Thyroid gland (tissue), 4 donors: ENCODE data around the gene LDHAL6B. TPM values are rescaled to one million over a fixed set of nuclear protein-coding genes. Genes with fewer than 3 reads are reported as not detected.

Experiments
- DNase-seq, 2 donors: peaks; one replicate each; pipeline ENCODE4 v3.0.0-alpha.2; 2019
- H3K27ac ChIP-seq, 3 donors: fragments of 200-600 bp; sonication (generic); 1 replicate in 2 of 3; 2 replicates in 1 of 3; pipeline ENCODE4 v1.5.1; 2016 to 2019; ENCODE audit warnings: mild to moderate bottlenecking in 1 of 3, moderate library complexity in 1 of 3
- H3K27me3 ChIP-seq: fragments of 200-600 bp; sonication (generic); one replicate; pipeline ENCODE4 v1.5.1; 2019
- H3K36me3 ChIP-seq, 2 donors: fragments of 200-600 bp; sonication (generic); one replicate each; pipeline ENCODE4 v1.5.1; 2016 to 2019
- H3K4me1 ChIP-seq, 2 donors: fragments of 200-600 bp; sonication (generic); one replicate each; pipeline ENCODE4 v1.5.1; 2017 to 2019
- H3K4me3 ChIP-seq, 3 donors: fragments of 200-600 bp; sonication (generic); replicated peaks in 1 of 3; 1 replicate in 2 of 3; 2 replicates in 1 of 3; pipeline ENCODE4 v1.5.1; 2016; ENCODE audit warnings: mild to moderate bottlenecking in 1 of 3
- H3K9me3 ChIP-seq: fragments of 200-600 bp; sonication (generic); one replicate; pipeline ENCODE4 v1.5.1; 2017
- CTCF ChIP-seq, 6 experiments: fragments of 200-600 bp in 3 of 6; fragments of 450-650 bp in 3 of 6; sonication (generic) in 3 of 6; IDR thresholded peaks; one replicate each; pipeline ENCODE4 v1.5.1; 2016 to 2019; ENCODE audit warnings: antibody characterized with exemption in 6 of 6, mild to moderate bottlenecking in 2 of 6, inconsistent platforms in 1 of 6, moderate library complexity in 1 of 6
- POLR2A ChIP-seq, 2 donors: fragments of 450-650 bp; IDR thresholded peaks; one replicate each; pipeline ENCODE4 v1.6.1; 2017; ENCODE audit warnings: antibody characterized with exemption in 2 of 2, mild to moderate bottlenecking in 2 of 2, moderate library complexity in 1 of 2
- WGBS, 2 donors: methylation state at CpG; one replicate each; pipeline ENCODE4 v1.1.5; 2017; 5-methylcytosine and 5-hydroxymethylcytosine counted together
- intact Hi-C: fragments of 100-400 bp; cut with DNase I; formaldehyde crosslinking; loops from one replicate; pipeline ENCODE4 v1.15.1; 2023
- total RNA-seq, 4 donors: library from RNA; depleted of rRNA; stranded (reverse); fragments of >200 nt; gene quantifications; one replicate each; pipeline ENCODE4 v1.2.3, GENCODE V29; 2016

The LDHAL6B gene
- total RNA-seq, 4 donors from 2014 or later = 0.27 TPM; not detected in 3

- no peak for DNase-seq
Observed at GRCh38 chr15:59168536-59168935, 38.1 kb upstream of the LDHAL6B start.

DNA sequence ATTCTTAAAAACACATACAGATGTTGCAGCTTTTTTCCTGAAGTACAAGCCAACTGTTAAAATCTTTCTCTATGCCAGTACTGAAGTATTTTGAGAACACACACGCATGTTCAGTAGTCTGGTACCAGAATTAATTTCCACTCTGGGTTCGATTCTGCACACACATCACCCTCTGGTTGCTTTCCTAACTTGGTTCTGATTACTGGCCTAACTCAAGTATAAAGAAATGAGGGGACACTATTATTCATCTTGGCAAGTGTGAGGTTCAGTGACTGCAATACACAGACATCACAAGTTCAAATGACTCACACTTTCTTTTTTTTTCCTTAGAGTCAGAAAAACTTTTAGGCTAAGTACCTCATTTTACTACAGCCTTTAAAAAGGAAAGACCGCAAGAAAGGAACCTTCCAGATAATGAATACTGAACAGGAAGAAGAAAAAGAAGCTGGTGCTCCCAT, 37.4 kb upstream of the LDHAL6B start:
- no peaks in the 10 kb centered on the region for H3K36me3 ChIP-seq
- no peaks in the 10 kb centered on the region for H3K27me3 ChIP-seq
- no peak for TF ChIP-seq CTCF (IDR thresholded peaks at IDR 0.05)
- no peak for TF ChIP-seq POLR2A (IDR thresholded peaks at IDR 0.05)
- H3K4me1 ChIP-seq = peaks cover 38 to 60% of the 10 kb centered on the region in 2 donors
- 79 to 85% methylated on average over 3 of the region's 3 CpGs for whole genome bisulfite sequencing, 2 donors
- H3K27ac ChIP-seq = peak overlapping the region; percentile 80 to 91 (median 88)
- no peak for DNase-seq
- H3K9me3 ChIP-seq = no peaks in the 10 kb centered on the region
- intact Hi-C loops = no loop called here
- H3K4me3 ChIP-seq = no peak overlapping the region

More at GRCh38 chr15:59168536-59168935, 38.1 kb upstream of the LDHAL6B start:
- H3K36me3 ChIP-seq = no peaks in the 10 kb centered on the region
- H3K27ac ChIP-seq = peak overlapping the region; percentile 23 to 91 (median 80)
- H3K9me3 ChIP-seq = no peaks in the 10 kb centered on the region
- no peak overlapping the region for H3K4me3 ChIP-seq
- intact Hi-C loops = no loop called here
- H3K27me3 ChIP-seq = no peaks in the 10 kb centered on the region
- WGBS, 2 donors = 89 to 90% methylated on average over 7 of the region's 7 CpGs
- TF ChIP-seq CTCF (IDR thresholded peaks at IDR 0.05) = no peak
- TF ChIP-seq POLR2A (IDR thresholded peaks at IDR 0.05) = no peak
- peaks cover 38 to 59% of the 10 kb centered on the region in 2 donors for H3K4me1 ChIP-seq

DNA sequence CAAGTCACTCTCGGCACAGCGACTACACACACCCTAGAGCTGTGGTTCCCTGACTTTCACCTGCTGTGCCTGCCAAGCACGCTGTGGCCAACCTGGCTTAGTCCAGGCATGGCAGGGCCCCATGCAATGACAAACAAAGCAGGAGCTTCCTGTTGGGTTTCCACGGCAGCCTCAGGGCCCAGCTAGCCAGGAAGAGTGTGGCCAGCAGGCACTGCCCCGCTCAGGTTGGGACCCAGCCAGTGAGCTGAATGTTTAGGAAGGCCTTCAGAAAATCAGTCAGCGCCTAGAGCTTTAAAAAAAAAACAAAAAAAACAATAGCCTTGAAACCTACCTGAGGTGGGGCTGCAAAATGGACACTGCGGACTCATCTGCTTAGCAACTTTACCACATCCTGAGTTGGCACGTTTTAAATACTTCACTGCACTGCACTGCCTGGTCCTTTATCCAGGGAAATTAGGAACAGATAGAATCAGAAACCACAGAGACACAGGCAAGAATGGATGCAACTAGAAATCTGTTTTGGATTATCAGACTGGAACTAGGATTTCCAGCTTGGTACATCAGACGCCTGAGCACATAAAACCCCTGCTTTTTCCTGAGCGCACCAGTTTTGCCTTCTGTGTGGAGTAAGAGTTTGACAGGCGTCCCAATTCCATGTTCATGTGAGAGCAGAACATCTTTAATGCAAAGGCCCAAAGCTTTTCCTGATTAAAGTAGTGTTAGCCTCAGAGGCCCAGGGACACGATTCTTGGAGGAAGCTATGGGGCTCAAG, 36.2 kb upstream of the LDHAL6B start:
- TF ChIP-seq POLR2A (IDR thresholded peaks at IDR 0.05) (peak in 1 of 2 donors; percentile 47), CTCF (IDR thresholded peaks at IDR 0.05) (no peak)
- H3K27ac ChIP-seq = peak overlapping the region; percentile 80 to 91 (median 88)
- WGBS, 2 donors = 50 to 57% methylated on average over 12 of the region's 12 CpGs
- intact Hi-C loops = no loop called here
- peak; percentile 84 to 93 for DNase-seq
- no peaks in the 10 kb centered on the region for H3K36me3 ChIP-seq
- H3K4me1 ChIP-seq = peaks cover 36 to 66% of the 10 kb centered on the region in 2 donors
- no peaks in the 10 kb centered on the region for H3K27me3 ChIP-seq
- no peaks in the 10 kb centered on the region for H3K9me3 ChIP-seq
- H3K4me3 ChIP-seq = no peak overlapping the region

- Histone ChIP-seq H3K4me3 (no peak overlapping the region), H3K4me1 (peaks cover 31 to 61% of the 10 kb centered on the region in 2 donors), H3K9me3 (no peaks in the 10 kb centered on the region), H3K36me3 (no peaks in the 10 kb centered on the region), H3K27ac (peak overlapping the region; percentile 80 to 91 (median 88)), H3K27me3 (no peaks in the 10 kb centered on the region)
- TF ChIP-seq POLR2A (IDR thresholded peaks at IDR 0.05) (no peak), CTCF (IDR thresholded peaks at IDR 0.05) (no peak)
- WGBS, 2 donors = 95 to 100% methylated on average over 8 of the region's 8 CpGs
- no peak for DNase-seq
- intact Hi-C loops = no loop called here
Observed at GRCh38 chr15:59171067-59171397, 35.6 kb upstream of the LDHAL6B start.

GRCh38 chr15:59172289-59172901, 34.2 kb upstream of the LDHAL6B start:
- H3K27ac ChIP-seq = no peak overlapping the region
- 96 to 97% methylated on average over 7 of the region's 7 CpGs for WGBS, 2 donors
- TF ChIP-seq POLR2A (IDR thresholded peaks at IDR 0.05) (no peak), CTCF (IDR thresholded peaks at IDR 0.05) (no peak)
- intact Hi-C loops = no loop called here
- H3K4me3 ChIP-seq = no peak overlapping the region
- H3K27me3 ChIP-seq = no peaks in the 10 kb centered on the region
- no peak for DNase-seq
- H3K9me3 ChIP-seq = no peaks in the 10 kb centered on the region
- H3K36me3 ChIP-seq = no peaks in the 10 kb centered on the region
- peaks cover 17 to 47% of the 10 kb centered on the region in 2 donors for H3K4me1 ChIP-seq
